Thoracic aorta (tissue), 2 donors: ENCODE measurements around the gene IP6K2. TPM values are rescaled to one million over a fixed set of nuclear protein-coding genes. Genes with fewer than 3 reads are reported as not detected.

Experiments
- ATAC-seq: fragments of 150-250 bp; one replicate; pipeline ENCODE4 v1.8.0; 2017; ENCODE audit warnings: low read depth; ENCODE audit not compliant: insufficient number of reproducible peaks, low FRiP score
- DNase-seq: peaks from one replicate; pipeline ENCODE4 v3.0.0-alpha.2; 2020; ENCODE audit warnings: low spot score
- H3K27ac ChIP-seq, 2 donors: fragments of 200-600 bp; sonication (generic); 1 replicate in 1 of 2; 2 replicates in 1 of 2; pipeline ENCODE4 v1.5.1; 2016; ENCODE audit warnings: mild to moderate bottlenecking in 2 of 2, moderate library complexity in 2 of 2
- H3K27me3 ChIP-seq: fragments of 200-600 bp; sonication (generic); replicated peaks from 2 replicates; pipeline ENCODE4 v1.6.0; 2016; ENCODE audit warnings: mild to moderate bottlenecking; ENCODE audit not compliant: insufficient read depth
- H3K36me3 ChIP-seq: fragments of 200-600 bp; sonication (generic); one replicate; pipeline ENCODE4 v1.5.1; 2016
- H3K4me1 ChIP-seq, 2 donors: fragments of 200-600 bp; sonication (generic); 1 replicate in 1 of 2; 2 replicates in 1 of 2; pipeline versions ENCODE4 v1.5.1 to v1.6.0; 2016; ENCODE audit warnings: low read depth in 2 of 2, mild to moderate bottlenecking in 1 of 2; ENCODE audit not compliant: control insufficient read depth in 1 of 2
- H3K4me3 ChIP-seq: fragments of 200-600 bp; sonication (generic); 2 replicates; pipeline ENCODE4 v1.5.1; 2016; ENCODE audit warnings: mild to moderate bottlenecking
- H3K9me3 ChIP-seq: fragments of 200-600 bp; sonication (generic); 2 replicates; pipeline ENCODE4 v1.5.1; 2016
- CTCF ChIP-seq: fragments of 200-600 bp; sonication (generic); IDR thresholded peaks from one replicate; pipeline ENCODE4 v1.5.1; 2019; ENCODE audit warnings: antibody characterized with exemption
- total RNA-seq, 2 donors: library from RNA; depleted of rRNA; stranded (reverse); fragments of >200 nt; gene quantifications; one replicate each; pipeline versions ENCODE4 v1.1.0 to v1.2.3, GENCODE V29; 2016

Gene IP6K2
- total RNA-seq, 2 donors from 2014 or later, result 38.3 to 90.7 TPM

GRCh38 chr3:48687220-48687678 is 29.8 kb downstream of the IP6K2 start:
- Histone ChIP-seq H3K27ac (peak overlapping the region; percentile 41 to 45), H3K4me1 (peaks cover 21 to 39% of the 10 kb centered on the region in 2 donors), H3K27me3 (no peaks in the 10 kb centered on the region), H3K4me3 (no peak overlapping the region), H3K36me3 (peaks cover 38% of the 10 kb centered on the region), H3K9me3 (no peaks in the 10 kb centered on the region)
- ATAC-seq (no peak), DNase-seq (no peak)
- no peak for TF ChIP-seq CTCF

DNA sequence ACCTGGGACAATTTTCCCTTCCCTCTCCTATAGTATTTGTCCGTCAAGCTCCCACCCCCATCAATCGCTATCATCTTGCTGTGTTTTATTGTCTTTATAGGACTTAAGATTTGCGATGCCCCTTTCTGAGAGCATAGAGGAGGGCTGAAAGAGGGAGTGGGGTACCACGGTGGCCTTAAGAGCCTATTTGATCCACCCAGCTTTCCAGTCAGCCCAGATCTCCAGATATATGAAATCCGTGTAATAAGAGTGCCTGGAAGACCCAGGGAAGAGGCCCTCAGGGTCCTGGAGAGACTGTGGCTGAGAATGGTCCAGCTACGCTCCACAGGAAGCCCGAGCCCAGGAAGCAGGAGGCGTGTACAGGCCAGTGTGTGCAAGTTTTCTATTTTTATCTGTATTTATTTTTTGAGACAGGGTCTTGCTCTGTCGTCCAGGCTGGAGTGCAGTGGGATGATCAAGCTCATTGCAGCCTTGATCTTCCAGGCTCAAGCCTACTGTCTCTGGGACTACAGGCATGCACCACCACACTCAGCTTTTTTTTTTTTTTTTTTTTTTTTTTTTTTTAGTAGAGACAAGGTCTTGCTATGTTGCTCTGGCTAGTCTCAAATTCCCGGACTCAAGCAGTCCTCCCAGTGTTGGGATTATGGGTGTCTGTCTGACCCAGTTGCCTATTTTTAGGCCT is 30.3 kb downstream of the IP6K2 start:
- peaks cover 35% of the 10 kb centered on the region for H3K36me3 ChIP-seq
- H3K27me3 ChIP-seq, result no peaks in the 10 kb centered on the region
- H3K9me3 ChIP-seq, result no peaks in the 10 kb centered on the region
- TF ChIP-seq CTCF, result no peak
- ATAC-seq (no peak), DNase-seq (no peak)
- H3K27ac ChIP-seq, result peak overlapping the region; percentile 69 to 77
- peak overlapping the region; percentile 99 for H3K4me3 ChIP-seq
- H3K4me1 ChIP-seq, result peaks cover 21 to 39% of the 10 kb centered on the region in 2 donors

DNA sequence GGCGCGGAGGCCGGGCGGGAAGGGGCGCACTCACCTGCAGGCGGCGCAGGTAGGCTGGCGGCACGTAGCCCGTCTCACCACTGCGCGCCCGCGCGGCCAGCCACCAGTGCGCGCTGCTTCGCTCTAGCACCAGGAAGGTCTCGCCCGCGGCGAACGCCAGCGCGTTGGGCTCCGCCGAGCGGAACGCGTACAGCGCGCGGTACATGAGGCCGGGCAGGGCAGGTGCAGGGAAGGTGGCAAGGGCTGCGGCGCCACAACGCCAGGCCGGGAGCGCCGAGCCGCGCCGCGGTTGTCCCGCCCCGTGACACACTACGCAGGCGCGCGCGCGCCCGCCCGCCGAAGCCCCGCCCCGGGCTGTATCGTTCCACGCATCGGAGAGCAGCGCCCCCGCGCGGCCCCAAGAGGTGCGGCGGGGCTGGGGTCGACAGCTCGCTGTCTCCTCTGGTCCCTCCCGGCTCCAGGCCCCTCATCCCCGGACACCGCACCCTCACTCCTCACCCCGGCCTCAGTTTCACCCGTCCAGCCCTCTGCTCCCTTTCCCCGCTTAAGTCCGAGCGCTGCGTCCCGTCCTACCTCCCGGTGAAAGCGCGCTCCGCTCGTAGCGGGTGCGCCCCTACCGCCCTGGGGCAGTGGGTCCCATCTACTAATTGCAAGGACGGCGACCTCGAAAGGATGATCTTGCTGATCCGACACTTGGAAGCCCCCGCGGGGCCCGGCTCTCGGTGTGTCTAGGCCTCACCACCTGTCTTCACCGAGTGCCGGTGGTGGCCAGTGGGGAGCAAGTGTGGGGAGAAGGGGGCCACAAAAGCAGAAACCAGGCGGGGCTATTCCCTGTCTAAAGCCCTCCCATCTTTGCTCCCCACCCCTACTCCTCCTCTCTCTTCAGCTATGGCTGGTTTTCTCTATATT is 31.2 kb downstream of the IP6K2 start, which contains the start of gene NCKIPSD:
Gene NCKIPSD, minus strand, starts transcription at position 313 of the 909 bp plus-strand sequence. Its CDS starts 108 bp downstream, at position 205.
- Histone ChIP-seq H3K4me1 (peaks cover 21 to 39% of the 10 kb centered on the region in 2 donors), H3K36me3 (peaks cover 38% of the 10 kb centered on the region), H3K27ac (peak within 1 kb of the TSS; percentile 73 to 77), H3K4me3 (peak within 1 kb of the TSS; percentile 99), H3K27me3 (no peaks in the 10 kb centered on the region), H3K9me3 (no peaks in the 10 kb centered on the region)
- peak; percentile 78 for ATAC-seq
- TF ChIP-seq CTCF, result peak; percentile 95
- DNase-seq, result peak; percentile 59

DNA sequence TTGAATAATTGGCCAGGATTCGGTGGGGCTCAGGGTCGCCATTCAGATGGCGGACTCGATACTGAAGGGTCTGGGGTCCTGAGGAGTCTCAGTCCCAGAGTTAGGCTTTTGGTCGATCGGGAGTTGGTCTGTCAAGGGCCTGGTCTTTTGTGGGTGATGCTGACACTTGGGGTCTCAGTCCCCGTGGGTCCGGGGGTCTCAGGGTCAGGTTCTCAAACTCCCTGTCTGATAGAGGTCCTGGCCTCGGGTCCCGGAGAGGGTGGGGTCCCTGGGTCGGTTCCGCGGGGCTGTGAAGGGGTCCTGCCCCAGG is 31.8 kb downstream of the IP6K2 start:
- TF ChIP-seq CTCF, result no peak
- DNase-seq (no peak), ATAC-seq (no peak)
- peaks cover 39% of the 10 kb centered on the region for H3K36me3 ChIP-seq
- no peaks in the 10 kb centered on the region for H3K27me3 ChIP-seq
- peak overlapping the region; percentile 99 for H3K4me3 ChIP-seq
- H3K27ac ChIP-seq, result peak overlapping the region; percentile 69 to 77
- peaks cover 21 to 39% of the 10 kb centered on the region in 2 donors for H3K4me1 ChIP-seq
- H3K9me3 ChIP-seq, result no peaks in the 10 kb centered on the region

DNA sequence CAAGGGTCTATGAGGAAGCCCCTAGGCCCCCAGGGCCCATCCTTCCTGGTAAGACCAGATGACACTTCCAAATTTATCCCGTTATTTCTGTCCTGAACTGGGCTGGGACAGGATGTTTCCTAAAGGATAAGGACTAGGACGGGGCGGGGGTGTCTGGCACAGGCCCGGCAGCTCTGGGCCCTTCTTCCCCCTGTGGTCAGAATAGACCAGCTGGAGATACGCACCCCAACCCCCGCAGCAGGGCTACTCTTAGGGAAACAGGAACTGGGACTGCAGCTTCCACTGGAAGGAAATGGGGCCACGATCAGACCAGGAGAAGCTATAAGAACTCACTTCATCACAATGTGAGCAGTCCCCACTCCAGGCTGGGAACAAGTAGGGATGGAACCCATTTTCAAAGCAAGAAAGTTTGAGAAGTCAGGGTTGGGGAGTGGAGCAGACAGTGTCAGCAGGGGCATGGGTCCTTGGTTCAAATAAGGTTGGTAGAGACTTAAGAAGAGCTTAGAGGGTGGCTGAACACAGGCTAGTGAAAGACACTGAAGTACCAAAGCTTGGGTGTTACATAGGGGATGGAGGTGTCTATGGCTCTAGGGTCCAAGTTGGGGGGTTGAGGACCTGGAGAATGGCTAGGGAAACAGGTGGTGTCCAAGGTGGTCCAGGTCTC is 32.4 kb downstream of the IP6K2 start:
- Histone ChIP-seq H3K36me3 (peaks cover 39% of the 10 kb centered on the region), H3K9me3 (no peaks in the 10 kb centered on the region), H3K4me3 (peak overlapping the region; percentile 99), H3K27ac (peak overlapping the region; percentile 73), H3K4me1 (peaks cover 21 to 39% of the 10 kb centered on the region in 2 donors), H3K27me3 (no peaks in the 10 kb centered on the region)
- no peak for ATAC-seq
- no peak for TF ChIP-seq CTCF
- DNase-seq, result no peak
